GM19324 (cell line): ENCODE results near the gene TSNAXIP1.
A peak's percentile ranks its signal among the peaks of the same experiment; 100 is the strongest.

Experiments
- ATAC-seq: cut with Tn5 transposase; IDR thresholded peaks from one replicate; pipeline ENCODE4 v1.9.1; 2021; ENCODE audit warnings: mild to moderate bottlenecking, moderate library complexity; ENCODE audit not compliant: unreplicated experiment, low FRiP score

The TSNAXIP1 gene

GRCh38 chr16:67806428-67807147 lies at the start of gene TSNAXIP1, which contains the start of gene RANBP10:
Gene TSNAXIP1 (plus strand): TSS chr16:67806889. CDS start chr16:67807150, 261 bp downstream.
Gene RANBP10 (minus strand): TSS chr16:67806560. CDS start chr16:67806536, 24 bp downstream.
- ATAC-seq: peak; percentile 95

GRCh38 chr16:67758006-67758405 lies 48.7 kb upstream of the TSNAXIP1 start:
- no peak for ATAC-seq

GRCh38 chr16:67758966-67759365 lies 47.7 kb upstream of the TSNAXIP1 start:
- ATAC-seq: no peak

- ATAC-seq: no peak
Measured at GRCh38 chr16:67760206-67760955, 46.3 kb upstream of the TSNAXIP1 start.

GRCh38 chr16:67760956-67761230 lies 45.8 kb upstream of the TSNAXIP1 start:
- ATAC-seq: no peak

- ATAC-seq: no peak
Measured at GRCh38 chr16:67761924-67762323, 44.8 kb upstream of the TSNAXIP1 start.

GRCh38 chr16:67762385-67762784 lies 44.3 kb upstream of the TSNAXIP1 start:
- ATAC-seq: no peak

- no peak for ATAC-seq
Measured at GRCh38 chr16:67763066-67763465, 43.6 kb upstream of the TSNAXIP1 start.

GRCh38 chr16:67764158-67764667 lies 42.5 kb upstream of the TSNAXIP1 start:
- no peak for ATAC-seq

- no peak for ATAC-seq
Measured at GRCh38 chr16:67766291-67766690, 40.4 kb upstream of the TSNAXIP1 start.

- ATAC-seq: no peak
Measured at GRCh38 chr16:67767953-67768352, 38.7 kb upstream of the TSNAXIP1 start.

- ATAC-seq: no peak
Measured at GRCh38 chr16:67770346-67770991, 36.2 kb upstream of the TSNAXIP1 start.

GRCh38 chr16:67773099-67773498 lies 33.6 kb upstream of the TSNAXIP1 start:
- no peak for ATAC-seq

- no peak for ATAC-seq
Measured at GRCh38 chr16:67773569-67774456, 32.9 kb upstream of the TSNAXIP1 start.

GRCh38 chr16:67774457-67774853 lies 32.2 kb upstream of the TSNAXIP1 start:
- ATAC-seq: no peak

GRCh38 chr16:67775273-67775672 lies 31.4 kb upstream of the TSNAXIP1 start:
- no peak for ATAC-seq

GRCh38 chr16:67779256-67780014 lies 27.3 kb upstream of the TSNAXIP1 start:
- no peak for ATAC-seq

- ATAC-seq: no peak
Measured at GRCh38 chr16:67780847-67781564, 25.7 kb upstream of the TSNAXIP1 start.

- ATAC-seq: no peak
Measured at GRCh38 chr16:67781565-67781921, 25.1 kb upstream of the TSNAXIP1 start.
